Measurements from ENCODE around the gene ATAD3B. TPM values are rescaled to one million over a fixed set of nuclear protein-coding genes. Genes with fewer than 3 reads are reported as not detected.
"Not testable (repeated sequence)": the region's sequence is repeated elsewhere in the genome, so short reads cannot be mapped to it uniquely, and the experiment has no call there.

Gene ATAD3B
- polyA plus RNA-seq, 1 donor (not counting 4 experiments of a cell fraction or from before 2014, with no cell fraction given) = 20.6 TPM

DNA sequence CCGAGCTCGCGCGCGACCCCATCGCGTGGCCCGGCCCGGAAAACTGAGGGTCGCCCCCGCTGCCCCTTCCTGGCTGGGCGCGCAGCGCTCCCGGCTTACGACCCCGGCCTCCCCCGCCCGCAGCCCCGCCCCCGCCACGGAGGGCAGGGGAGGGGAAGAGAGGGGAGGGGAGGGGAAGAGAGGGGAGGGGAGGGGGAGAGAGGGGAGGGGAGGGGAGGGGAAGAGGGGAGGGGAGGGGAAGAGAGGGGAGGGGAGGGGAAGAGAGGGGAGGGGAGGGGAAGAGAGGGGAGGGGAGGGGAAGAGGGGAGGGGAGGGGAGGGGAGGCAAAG is 43.8 kb upstream of the ATAD3B start:
- Histone ChIP-seq H3K79me2 (ENCODE audit: control insufficient read depth, insufficient read depth, low read length) (no peaks in the 10 kb centered on the region), H3K9ac (ENCODE audit: control insufficient read depth, extremely low read depth, insufficient read depth, low read length) (no peak overlapping the region), H3K9me3 (ENCODE audit: control insufficient read depth, low read depth, low read length) (no peaks in the 10 kb centered on the region), H3K36me3 (ENCODE audit: control insufficient read depth in 2 of 2, extremely low read depth in 1 of 2, insufficient read depth in 2 of 2, low read length in 2 of 2) (no peaks in the 10 kb centered on the region), H3K27ac (ENCODE audit: control insufficient read depth, insufficient read depth, low read length) (no peak overlapping the region), H2AFZ (ENCODE audit: control insufficient read depth, low read length) (no peak overlapping the region), H3K4me3 (ENCODE audit: control insufficient read depth in 2 of 3, extremely low read depth in 1 of 3, insufficient read depth in 2 of 3, low read depth in 1 of 3, low read length in 3 of 3) (peak overlapping the region in 1 of 3 experiments; percentile 48), H3K4me2 (ENCODE audit: control insufficient read depth, extremely low read depth, insufficient read depth, low read depth, low read length) (peak overlapping the region; percentile 27), H3K9me1 (ENCODE audit: control insufficient read depth, extremely low read depth, insufficient read depth, low read length) (no peaks in the 10 kb centered on the region), H3K4me1 (ENCODE audit: control insufficient read depth, extremely low read depth, insufficient read depth, low read length) (peaks cover 6% of the 10 kb centered on the region), H4K20me1 (ENCODE audit: control insufficient read depth, extremely low read depth, insufficient read depth, low read length) (no peaks in the 10 kb centered on the region), H3K27me3 (ENCODE audit: control insufficient read depth, extremely low read depth, insufficient read depth, low read length) (no peaks in the 10 kb centered on the region)
- dilution Hi-C loops (cut with MboI; ENCODE audit: extremely low pct_ligation_motif_present, low sequenced_read_pairs) = no loop called here
- DNase-seq (ENCODE audit: low read depth, low spot score) = no peak
- no peak for TF ChIP-seq EZH2 (IDR thresholded peaks at IDR 0.05; ENCODE audit: low read length)
- TF ChIP-seq, protein P1, sequence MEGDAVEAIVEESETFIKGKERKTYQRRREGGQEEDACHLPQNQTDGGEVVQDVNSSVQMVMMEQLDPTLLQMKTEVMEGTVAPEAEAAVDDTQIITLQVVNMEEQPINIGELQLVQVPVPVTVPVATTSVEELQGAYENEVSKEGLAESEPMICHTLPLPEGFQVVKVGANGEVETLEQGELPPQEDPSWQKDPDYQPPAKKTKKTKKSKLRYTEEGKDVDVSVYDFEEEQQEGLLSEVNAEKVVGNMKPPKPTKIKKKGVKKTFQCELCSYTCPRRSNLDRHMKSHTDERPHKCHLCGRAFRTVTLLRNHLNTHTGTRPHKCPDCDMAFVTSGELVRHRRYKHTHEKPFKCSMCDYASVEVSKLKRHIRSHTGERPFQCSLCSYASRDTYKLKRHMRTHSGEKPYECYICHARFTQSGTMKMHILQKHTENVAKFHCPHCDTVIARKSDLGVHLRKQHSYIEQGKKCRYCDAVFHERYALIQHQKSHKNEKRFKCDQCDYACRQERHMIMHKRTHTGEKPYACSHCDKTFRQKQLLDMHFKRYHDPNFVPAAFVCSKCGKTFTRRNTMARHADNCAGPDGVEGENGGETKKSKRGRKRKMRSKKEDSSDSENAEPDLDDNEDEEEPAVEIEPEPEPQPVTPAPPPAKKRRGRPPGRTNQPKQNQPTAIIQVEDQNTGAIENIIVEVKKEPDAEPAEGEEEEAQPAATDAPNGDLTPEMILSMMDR (optimal IDR thresholded peaks at IDR 0.05 in 1 of 3, IDR thresholded peaks at IDR 0.05 in 1 of 3, conservative IDR thresholded peaks at IDR 0.05 in 1 of 3; ENCODE audit: extremely low read depth in 1 of 3, insufficient read depth in 2 of 3, low read length in 3 of 3) = no peak
- FAIRE-seq = no peak

DNA sequence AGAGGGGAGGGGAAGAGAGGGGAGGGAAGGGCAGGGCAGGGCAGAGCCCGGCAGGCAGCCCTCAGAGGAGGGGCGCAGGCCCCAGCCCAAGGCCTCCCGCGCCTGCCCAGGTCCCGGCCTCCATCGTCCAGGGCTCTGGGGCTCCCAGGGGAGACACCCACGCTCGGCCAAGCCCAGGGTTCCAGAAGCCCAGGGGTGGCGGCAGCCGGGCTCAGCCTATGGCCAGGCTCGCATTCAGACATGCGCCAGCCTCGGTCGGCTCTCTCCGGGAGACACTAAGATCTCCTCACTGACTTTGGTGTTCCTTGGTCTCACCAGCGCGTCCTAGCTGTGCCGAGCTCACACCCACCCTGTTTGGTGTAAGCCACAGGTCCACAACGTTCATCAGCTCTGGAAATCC is 43.4 kb upstream of the ATAD3B start:
- no peaks in the 10 kb centered on the region for H3K9me1 ChIP-seq (ENCODE audit: control insufficient read depth, extremely low read depth, insufficient read depth, low read length)
- no peak overlapping the region for H3K27ac ChIP-seq (ENCODE audit: control insufficient read depth, insufficient read depth, low read length)
- no peak for FAIRE-seq
- no peak overlapping the region for H3K4me2 ChIP-seq (ENCODE audit: control insufficient read depth, extremely low read depth, insufficient read depth, low read depth, low read length)
- no peaks in the 10 kb centered on the region for H3K79me2 ChIP-seq (ENCODE audit: control insufficient read depth, insufficient read depth, low read length)
- H3K36me3 ChIP-seq (ENCODE audit: control insufficient read depth in 2 of 2, extremely low read depth in 1 of 2, insufficient read depth in 2 of 2, low read length in 2 of 2) = no peaks in the 10 kb centered on the region
- H3K27me3 ChIP-seq (ENCODE audit: control insufficient read depth, extremely low read depth, insufficient read depth, low read length) = no peaks in the 10 kb centered on the region
- H3K9me3 ChIP-seq (ENCODE audit: control insufficient read depth, low read depth, low read length) = no peaks in the 10 kb centered on the region
- no peak for DNase-seq (ENCODE audit: low read depth, low spot score)
- H2AFZ ChIP-seq (ENCODE audit: control insufficient read depth, low read length) = no peak overlapping the region
- no peaks in the 10 kb centered on the region for H4K20me1 ChIP-seq (ENCODE audit: control insufficient read depth, extremely low read depth, insufficient read depth, low read length)
- H3K4me1 ChIP-seq (ENCODE audit: control insufficient read depth, extremely low read depth, insufficient read depth, low read length) = peaks cover 5% of the 10 kb centered on the region
- H3K4me3 ChIP-seq (ENCODE audit: control insufficient read depth in 2 of 3, extremely low read depth in 1 of 3, insufficient read depth in 2 of 3, low read depth in 1 of 3, low read length in 3 of 3) = no peak overlapping the region
- H3K9ac ChIP-seq (ENCODE audit: control insufficient read depth, extremely low read depth, insufficient read depth, low read length) = no peak overlapping the region
- dilution Hi-C loops (cut with MboI; ENCODE audit: extremely low pct_ligation_motif_present, low sequenced_read_pairs) = no loop called here
- TF ChIP-seq, protein P1 (optimal IDR thresholded peaks at IDR 0.05 in 1 of 3, IDR thresholded peaks at IDR 0.05 in 1 of 3, conservative IDR thresholded peaks at IDR 0.05 in 1 of 3; ENCODE audit: extremely low read depth in 1 of 3, insufficient read depth in 2 of 3, low read length in 3 of 3) = no peak
- no peak for TF ChIP-seq EZH2 (IDR thresholded peaks at IDR 0.05; ENCODE audit: low read length)

DNA sequence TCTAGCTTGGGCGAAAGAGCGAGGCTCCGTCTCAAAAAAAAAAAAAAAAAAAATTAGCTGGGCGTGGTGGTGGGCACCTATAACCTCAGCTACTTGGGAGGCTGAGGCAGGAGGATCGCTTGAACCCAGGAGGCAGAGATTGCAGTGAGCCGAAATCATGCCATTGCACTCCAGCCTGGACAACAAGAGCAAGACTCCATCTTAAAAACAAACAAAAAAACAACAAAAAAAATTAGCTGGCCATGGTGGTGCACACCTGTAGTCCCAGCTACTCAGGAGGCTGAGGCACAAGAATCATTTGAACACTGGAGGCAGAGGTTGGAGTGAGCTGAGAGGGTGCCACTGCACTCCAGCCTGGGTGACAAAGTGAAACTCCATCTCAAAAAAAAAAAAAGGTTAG is 42.6 kb upstream of the ATAD3B start:
- H3K27ac ChIP-seq (ENCODE audit: control insufficient read depth, insufficient read depth, low read length); H3K9me3 ChIP-seq (ENCODE audit: control insufficient read depth, low read depth, low read length); H3K27me3 ChIP-seq (ENCODE audit: control insufficient read depth, extremely low read depth, insufficient read depth, low read length); H3K79me2 ChIP-seq (ENCODE audit: control insufficient read depth, insufficient read depth, low read length); FAIRE-seq; H3K9me1 ChIP-seq (ENCODE audit: control insufficient read depth, extremely low read depth, insufficient read depth, low read length); H3K4me3 ChIP-seq (ENCODE audit: control insufficient read depth in 2 of 3, extremely low read depth in 1 of 3, insufficient read depth in 2 of 3, low read depth in 1 of 3, low read length in 3 of 3); DNase-seq (ENCODE audit: low read depth, low spot score); H4K20me1 ChIP-seq (ENCODE audit: control insufficient read depth, extremely low read depth, insufficient read depth, low read length); H3K9ac ChIP-seq (ENCODE audit: control insufficient read depth, extremely low read depth, insufficient read depth, low read length); H2AFZ ChIP-seq (ENCODE audit: control insufficient read depth, low read length); H3K4me2 ChIP-seq (ENCODE audit: control insufficient read depth, extremely low read depth, insufficient read depth, low read depth, low read length); dilution Hi-C loops (cut with MboI; ENCODE audit: extremely low pct_ligation_motif_present, low sequenced_read_pairs); H3K36me3 ChIP-seq (ENCODE audit: control insufficient read depth in 2 of 2, extremely low read depth in 1 of 2, insufficient read depth in 2 of 2, low read length in 2 of 2): not testable (repeated sequence)
- peaks cover 11% of the 10 kb centered on the region for H3K4me1 ChIP-seq (ENCODE audit: control insufficient read depth, extremely low read depth, insufficient read depth, low read length)
